Limb (tissue), 2 donors: ENCODE data around the gene ZNF536.
"Not testable (repeated sequence)": the region's sequence is repeated elsewhere in the genome, so short reads cannot be mapped to it uniquely, and the experiment has no call there.

Experiments
- DNase-seq, 2 donors: peaks; one replicate each; pipeline ENCODE4 v3.0.0-alpha.2; 2016; ENCODE audit errors: extremely low spot score in 2 of 2

Gene ZNF536

GRCh38 chr19:30387311-30388115 is 15.3 kb downstream of the ZNF536 start:
- DNase-seq = peak in 1 of 2 donors; percentile 11

- no peak for DNase-seq
These were observed 16.1 kb downstream of the ZNF536 start for GRCh38 chr19:30388327-30388726.

- no peak for DNase-seq
These were observed 16.6 kb downstream of the ZNF536 start for GRCh38 chr19:30388819-30389218.

- peak in 1 of 2 donors; percentile 16 for DNase-seq
These were observed 18.3 kb downstream of the ZNF536 start for GRCh38 chr19:30390356-30390988.

- DNase-seq = no peak
These were observed 18.9 kb downstream of the ZNF536 start for GRCh38 chr19:30391052-30391451.

GRCh38 chr19:30391554-30392551 is 19.7 kb downstream of the ZNF536 start:
- peak in 1 of 2 donors; percentile 38 for DNase-seq

GRCh38 chr19:30393046-30393445 is 20.9 kb downstream of the ZNF536 start:
- DNase-seq = no peak

GRCh38 chr19:30393729-30394480 is 21.7 kb downstream of the ZNF536 start:
- DNase-seq = no peak

- no peak for DNase-seq
These were observed 22.4 kb downstream of the ZNF536 start for GRCh38 chr19:30394481-30395151.

- DNase-seq = no peak
These were observed 23.1 kb downstream of the ZNF536 start for GRCh38 chr19:30395283-30395682.

- not testable (repeated sequence) for DNase-seq
These were observed 26.4 kb downstream of the ZNF536 start for GRCh38 chr19:30398539-30398938.

- DNase-seq = no peak
These were observed 29.8 kb downstream of the ZNF536 start for GRCh38 chr19:30401956-30402355.

GRCh38 chr19:30402436-30403202 is 30.4 kb downstream of the ZNF536 start:
- DNase-seq = no peak

- no peak for DNase-seq
These were observed 31.2 kb downstream of the ZNF536 start for GRCh38 chr19:30403203-30403985.

GRCh38 chr19:30406220-30407067 is 34.3 kb downstream of the ZNF536 start:
- no peak for DNase-seq

GRCh38 chr19:30407068-30407709 is 35.0 kb downstream of the ZNF536 start:
- no peak for DNase-seq

- no peak for DNase-seq
These were observed 36.6 kb downstream of the ZNF536 start for GRCh38 chr19:30408734-30409301.
